ENCODE data around the gene SLC34A1.
"Not testable (repeated sequence)": the region's sequence is repeated elsewhere in the genome, so short reads cannot be mapped to it uniquely, and the experiment has no call there.

Gene SLC34A1

DNA sequence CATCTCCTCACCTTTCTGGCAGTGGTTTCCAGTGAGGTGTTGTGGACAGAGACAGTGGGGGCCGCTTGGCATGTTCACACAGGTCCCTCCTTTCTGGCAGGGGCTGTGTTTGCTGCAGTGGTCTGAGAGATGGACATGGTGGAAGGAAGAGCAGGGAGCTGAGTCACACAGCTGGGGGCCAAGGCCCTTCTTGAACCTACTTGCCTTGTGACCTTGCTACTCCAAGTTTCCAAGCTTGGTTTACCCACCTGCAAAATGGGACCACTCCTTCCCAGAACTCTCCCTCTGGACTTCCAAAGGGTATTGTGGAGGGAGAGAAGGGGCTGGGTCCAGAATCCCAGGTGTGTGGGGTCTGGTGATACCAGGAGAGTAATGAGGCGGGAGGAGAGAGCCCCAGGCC lies 21.1 kb downstream of the SLC34A1 start:
- DNase-seq: no peak

DNA sequence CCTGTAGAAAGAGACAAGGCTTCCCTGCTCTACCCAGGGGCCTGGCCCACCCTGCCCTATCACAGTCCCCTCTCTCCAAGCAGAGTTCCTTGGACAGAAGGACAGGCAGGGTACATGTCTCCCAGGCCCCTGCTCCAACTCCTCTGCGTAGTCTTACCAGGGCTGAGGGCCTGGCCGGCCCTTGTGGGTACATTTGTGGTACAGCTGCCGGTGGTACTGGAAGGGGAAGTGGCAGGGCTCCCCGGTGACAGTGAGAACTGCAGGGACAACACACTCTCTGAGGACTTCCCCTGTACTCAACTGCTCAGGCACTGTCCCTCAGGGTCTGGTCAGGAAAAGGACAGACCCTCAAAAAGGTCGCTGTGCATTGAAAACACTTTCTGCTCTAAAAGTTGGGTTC lies 21.6 kb downstream of the SLC34A1 start:
- DNase-seq: peak in 2 of 58 donors; percentile 5 to 17

DNA sequence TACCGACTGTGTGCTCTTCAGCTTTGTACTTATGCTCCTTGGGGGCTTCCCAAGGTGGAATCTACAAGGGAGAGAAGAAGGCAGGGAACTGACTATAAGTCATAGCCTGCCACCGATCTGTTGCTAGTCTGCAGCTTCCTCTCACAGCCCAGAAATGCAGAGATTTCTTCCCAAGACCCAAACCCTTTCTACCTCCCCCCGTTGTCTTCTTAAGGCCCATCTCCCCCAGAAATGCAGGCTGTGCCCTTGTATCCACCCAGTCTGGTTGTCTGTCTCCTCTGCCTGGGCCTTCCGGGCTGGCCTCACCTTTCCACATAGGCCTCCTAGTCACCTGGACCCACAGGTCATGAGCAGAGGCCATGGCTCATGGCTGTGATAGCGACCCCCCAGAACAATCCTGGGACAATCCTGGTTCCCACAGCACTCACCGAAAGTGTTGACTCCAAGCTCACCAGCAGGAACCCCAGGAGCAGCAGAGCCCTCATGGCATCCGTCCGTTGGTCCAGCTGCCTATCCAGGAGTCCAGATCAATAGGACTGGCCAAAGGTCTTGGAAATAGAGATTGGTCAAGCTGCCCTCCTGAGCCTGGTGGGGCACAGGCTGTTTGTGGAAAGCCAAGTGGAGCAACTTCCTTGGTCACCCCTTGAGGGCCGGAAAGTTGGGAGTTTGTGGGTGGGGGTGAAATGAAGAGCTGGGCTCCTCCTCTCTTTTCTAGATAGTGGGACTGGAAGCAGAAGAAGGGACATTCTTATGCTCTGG lies 25.0 kb downstream of the SLC34A1 start, which contains the start of gene F12:
Gene F12, minus strand, starts transcription at position 522 of the 759 bp plus-strand sequence. Its CDS starts 37 bp downstream, at position 485.
- DNase-seq: no peak

DNA sequence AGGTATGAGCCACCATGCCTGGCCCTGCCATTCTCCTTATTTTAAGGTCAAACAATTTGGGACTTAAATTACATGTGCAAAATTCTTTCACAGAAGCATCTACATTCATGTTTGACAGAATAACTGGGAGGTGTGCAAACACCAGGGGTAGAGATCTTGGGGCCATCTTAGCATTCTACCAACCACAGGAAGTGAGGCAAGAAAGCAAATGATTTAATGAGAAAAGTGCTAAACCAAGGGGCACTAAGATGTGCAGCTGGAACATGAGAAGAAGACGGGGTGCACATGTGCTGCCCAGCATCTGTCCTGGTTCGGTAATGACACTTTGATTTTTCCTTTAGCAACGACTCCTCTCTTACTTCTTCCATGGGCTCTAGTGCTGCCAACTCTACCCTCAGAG lies 26.3 kb downstream of the SLC34A1 start:
- DNase-seq: no peak

DNA sequence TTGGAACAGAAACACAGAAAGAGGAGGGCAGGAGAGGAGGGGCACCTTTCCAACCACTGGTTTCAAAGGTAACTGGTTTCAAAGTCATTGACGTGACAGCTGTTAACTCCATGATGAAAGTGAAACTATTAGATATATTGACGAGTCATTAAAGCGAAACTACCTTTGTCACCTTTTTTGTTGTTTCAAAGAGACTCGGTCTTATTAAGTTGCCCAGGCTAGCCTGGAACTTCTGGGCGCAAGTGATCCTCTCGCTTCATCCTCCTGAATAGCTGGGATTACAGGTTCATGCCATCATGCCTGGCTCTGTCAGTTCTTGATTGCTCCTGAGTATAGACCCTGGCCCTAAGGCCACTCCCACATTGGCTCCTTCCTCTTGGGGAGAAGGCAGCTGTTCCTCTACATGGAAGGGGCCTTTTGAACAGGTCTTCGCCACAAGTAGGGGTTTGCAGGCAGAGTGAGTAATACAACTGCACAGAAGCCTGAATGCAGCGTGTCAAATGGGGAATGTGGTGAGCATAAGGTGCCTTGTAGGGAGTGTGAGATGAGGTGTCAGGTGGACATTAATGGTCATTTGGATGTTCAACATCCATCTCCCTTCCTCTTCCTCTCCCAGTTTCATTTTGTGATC lies 28.5 kb downstream of the SLC34A1 start:
- DNase-seq: no peak

DNA sequence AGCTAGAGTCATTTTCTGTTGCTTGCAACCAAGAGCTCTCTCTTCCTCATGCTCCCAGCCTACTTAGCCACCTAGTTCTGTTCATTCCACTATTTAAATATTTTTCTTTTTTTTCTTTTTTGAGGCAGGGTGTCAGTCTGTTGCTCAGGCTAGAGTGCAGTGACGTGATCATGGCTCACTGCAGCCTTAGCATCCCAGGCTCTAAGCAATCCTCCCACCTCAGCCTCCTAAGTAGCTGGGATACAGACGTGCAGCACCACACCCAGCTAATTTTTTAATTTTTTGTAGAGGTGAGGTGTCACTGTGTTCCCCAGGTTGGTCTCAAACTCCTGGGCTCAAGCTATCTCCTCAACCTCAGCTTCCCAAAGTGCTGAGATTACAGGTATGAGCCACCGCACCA lies 30.2 kb downstream of the SLC34A1 start:
- no peak for DNase-seq

DNA sequence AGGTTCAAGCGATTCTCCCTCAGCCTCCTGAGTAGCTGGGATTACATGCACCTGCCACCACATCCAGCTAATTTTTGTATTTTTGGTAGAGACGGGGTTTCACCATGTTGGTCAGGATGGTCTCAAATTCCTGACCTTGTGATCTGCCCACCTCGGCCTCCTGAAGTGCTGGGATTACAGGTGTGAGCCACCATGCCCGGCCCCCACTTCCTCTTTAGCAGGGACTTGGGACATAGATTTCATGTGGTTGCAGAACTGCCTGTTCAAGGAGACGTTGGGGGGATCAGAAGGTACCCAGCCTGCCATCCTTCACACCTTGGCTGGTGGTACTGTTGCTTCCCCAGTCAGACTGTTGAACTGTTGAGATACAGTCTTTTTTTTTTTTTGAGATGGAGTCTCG lies 32.8 kb downstream of the SLC34A1 start:
- DNase-seq: not testable (repeated sequence)

DNA sequence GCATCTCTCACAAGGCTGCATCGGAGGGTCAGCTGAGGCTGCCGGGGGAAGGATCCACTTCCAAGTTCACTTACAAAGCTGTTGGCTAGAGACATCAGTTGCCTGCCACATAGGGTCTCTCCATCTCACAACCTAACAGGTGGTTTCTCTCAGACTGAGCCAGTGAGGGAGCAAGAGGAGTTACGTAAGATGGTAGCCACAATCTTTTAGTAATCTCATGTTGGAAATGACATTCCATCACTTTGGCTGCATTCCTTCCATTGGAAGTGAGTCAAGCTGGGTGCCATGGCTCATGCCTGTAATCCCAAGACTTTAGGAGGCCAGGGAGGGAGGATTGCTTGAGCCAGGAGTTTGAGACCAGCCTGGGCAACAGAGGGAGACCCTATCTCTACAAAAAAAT lies 34.8 kb downstream of the SLC34A1 start:
- DNase-seq: no peak

DNA sequence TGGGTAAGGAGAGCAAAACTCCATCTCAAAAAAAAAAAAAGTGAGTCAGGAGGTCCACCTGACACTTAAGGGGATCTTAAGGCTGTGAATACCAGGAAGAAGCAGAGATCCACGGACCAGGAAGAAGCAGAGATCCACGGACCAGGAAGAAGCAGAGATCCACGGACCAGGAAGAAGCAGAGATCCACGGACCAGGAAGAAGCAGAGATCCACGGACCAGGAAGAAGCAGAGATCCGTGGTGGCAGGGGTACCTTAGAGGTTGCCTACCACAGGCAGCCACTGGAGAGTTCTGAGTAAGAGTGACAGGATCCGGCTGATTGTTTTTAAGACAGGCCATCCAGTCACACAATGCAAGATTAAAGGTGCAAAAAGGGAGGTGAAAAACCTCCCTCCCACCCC lies 36.2 kb downstream of the SLC34A1 start:
- DNase-seq: not testable (repeated sequence)

DNA sequence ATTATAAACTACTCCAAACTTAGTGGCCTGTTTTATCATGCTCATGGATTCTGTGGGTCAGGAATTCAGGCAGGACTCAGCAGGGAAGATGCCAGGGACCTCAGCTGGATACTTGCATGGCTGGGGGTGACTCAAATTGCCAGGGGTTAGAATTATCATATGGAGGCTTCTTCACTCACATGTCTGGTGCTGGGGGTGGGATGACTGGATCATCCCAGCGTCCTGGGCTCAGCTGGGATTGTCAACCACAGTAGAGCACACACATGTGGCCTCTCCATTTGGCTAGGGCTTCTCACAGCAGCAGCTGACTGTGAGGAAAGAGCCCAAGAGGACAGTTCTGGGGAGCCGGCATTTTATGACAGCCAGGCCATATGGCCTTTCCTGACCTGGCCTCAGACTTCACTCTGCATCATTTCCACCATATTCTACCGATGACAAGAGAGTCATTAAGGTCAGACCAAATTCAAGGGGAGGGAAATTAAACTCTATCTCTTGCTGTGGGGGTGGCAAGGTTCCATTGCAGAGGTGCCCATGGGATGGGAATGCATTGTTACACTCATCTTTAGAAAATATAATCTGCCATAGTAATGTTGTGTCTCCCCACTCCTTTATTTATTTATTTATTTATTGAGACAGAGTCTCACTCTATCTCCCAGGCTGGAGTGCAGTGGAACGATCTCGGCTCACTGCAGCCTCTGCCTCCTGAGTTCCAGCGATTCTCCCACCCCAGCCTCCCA lies 37.0 kb downstream of the SLC34A1 start:
- no peak for DNase-seq

DNA sequence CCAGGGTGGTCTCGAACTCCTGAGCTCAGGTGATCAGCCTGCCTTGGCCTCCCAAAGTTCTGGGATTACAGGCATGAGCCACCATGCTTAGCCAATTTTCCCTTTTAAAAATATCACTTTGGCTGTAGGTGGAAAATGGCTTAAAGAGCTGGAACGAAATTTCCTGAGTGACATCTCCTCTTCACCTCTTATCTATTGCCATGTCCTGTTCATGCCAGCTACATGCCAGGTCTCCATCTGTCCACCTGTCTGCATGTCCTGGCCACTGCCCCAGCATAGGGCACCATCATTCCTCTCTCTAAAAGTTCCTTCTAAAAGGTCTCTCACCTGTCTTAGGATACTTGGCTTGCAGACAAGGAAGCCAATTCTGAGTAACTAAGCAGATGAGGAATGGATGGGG lies 39.4 kb downstream of the SLC34A1 start:
- DNase-seq: no peak

DNA sequence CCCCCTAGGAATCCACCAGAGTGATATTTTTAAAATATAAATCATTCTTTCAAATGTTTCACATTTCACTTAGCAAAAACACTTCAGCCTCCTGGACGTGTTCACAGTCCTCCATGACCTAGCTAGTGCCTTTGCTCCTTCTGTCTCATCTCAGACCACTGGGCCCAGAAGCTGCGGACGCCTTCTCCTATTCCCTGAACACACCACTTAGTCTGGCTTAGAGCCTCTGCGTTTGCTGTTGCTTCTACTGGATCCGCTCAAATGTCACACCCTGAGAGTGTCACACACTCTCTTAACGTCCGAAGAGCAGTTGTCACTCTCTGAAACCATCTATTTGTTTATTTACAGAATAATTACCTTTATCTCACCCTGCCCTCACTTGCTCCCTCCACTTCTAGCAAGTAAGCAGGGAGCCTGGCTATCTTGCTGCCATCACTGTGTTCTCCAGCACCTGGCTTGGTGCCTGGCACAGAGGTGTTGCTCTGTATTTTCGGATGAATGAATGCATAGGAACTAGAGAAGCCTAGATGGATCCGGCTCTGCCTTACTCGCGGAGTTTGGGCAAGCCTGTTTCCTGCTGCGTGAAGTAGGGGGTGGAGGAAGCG lies 41.1 kb downstream of the SLC34A1 start:
- peak in 2 of 58 donors; percentile 60 to 73 for DNase-seq

DNA sequence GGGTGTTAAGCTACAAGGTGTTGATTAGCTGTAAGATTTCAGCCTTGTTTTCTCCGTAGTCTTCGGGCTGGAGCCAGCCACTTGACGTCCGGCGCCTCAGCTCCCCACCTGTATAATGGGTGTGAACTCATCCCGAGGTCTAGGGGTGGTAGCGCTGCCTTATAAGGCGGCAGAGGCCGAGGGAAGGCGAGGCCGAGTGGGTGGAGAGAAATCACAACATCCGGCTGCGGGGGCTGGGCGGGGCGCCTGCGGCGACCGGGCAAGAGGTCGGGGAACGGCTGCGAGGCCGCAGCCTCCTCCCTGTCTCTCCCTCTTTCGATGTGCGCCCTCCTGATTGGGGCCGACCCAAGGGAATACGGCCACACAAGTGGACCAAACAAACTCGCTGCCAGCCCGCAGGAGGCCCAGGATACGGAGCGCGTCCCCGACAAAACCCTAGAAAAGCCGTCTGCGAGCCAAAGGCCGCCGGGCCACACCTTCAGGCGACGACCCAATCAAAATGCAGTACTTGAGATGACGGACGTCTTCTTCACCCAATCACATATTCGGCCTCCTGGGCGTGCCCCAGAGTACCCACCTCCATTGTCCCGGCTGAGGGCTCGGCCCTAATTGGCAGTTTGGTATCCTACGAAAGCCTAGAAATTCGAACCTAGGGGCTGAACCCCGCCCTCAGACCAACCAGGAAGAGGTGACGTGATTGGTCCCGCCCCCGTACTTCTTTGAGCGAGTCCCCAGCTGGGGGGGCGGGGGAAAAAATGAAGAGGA lies 41.7 kb downstream of the SLC34A1 start:
- peak; percentile 90 to 100 (median 99) for DNase-seq

DNA sequence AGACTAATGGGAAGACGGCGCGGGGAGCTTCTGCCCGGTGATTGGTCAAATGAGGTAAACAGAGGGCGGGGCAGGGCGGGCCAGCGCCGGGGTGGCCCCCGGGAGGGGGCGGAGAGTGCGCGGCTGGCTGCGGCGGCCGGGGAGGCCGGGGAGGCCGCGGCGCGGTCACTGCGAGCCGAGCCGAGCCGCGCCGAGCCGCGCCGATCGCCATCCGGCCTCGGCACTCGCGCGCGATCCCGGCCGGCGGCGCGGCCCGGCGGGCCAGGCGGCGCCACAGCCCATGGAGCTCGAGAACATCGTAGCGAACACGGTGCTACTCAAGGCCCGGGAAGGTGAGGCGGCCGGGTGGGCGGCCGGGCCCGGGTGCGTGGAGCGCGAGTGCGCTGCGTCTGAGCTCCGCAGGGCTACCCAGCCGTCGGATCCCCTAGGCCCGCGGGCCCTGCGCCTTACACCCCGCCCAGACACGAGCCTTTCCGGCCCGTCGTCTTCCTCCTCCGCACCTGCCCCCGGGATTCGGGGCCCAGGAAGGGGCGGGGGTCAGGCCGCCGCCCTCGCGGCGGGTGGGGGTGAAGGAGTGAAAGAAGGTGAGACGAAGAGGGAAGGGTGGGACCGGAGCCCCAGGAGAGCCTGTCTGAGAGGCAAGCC lies 42.5 kb downstream of the SLC34A1 start, which contains the start of gene GRK6:
Gene GRK6, plus strand, starts transcription at position 111 of the 645 bp plus-strand sequence. Its CDS starts 170 bp downstream, at position 281.
- peak in 6 of 58 donors; percentile 51 to 68 (median 58) for DNase-seq

DNA sequence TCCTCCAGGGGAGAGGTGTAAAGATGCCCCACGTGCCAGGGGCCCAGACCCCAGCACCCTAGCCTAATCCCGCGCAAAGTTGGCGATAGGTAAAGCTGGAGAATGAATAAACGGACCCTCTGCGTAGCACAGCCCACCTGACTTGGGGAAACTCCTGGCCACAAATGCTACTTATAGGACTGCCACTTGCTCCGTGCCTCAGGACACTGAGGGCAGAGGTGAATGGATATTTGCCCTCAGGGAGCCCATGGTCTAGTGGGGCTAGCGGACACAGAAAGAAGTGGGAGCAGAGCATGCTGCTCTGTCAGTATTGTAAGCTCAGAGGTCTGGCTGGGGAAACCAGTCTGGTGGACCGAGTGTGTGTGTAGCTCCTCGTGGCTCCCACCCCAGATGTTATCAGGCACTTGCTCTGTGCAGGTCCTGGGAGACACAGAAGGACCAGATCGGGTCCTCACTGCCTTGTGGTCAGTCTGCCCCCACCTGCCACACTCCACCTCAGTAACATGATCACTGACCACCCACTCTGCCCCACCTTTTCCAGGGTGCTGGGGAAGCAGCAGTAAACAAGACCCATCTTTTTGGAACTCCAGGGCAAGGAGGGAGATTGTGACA lies 43.1 kb downstream of the SLC34A1 start:
- peak in 1 of 58 donors; percentile 16 for DNase-seq

DNA sequence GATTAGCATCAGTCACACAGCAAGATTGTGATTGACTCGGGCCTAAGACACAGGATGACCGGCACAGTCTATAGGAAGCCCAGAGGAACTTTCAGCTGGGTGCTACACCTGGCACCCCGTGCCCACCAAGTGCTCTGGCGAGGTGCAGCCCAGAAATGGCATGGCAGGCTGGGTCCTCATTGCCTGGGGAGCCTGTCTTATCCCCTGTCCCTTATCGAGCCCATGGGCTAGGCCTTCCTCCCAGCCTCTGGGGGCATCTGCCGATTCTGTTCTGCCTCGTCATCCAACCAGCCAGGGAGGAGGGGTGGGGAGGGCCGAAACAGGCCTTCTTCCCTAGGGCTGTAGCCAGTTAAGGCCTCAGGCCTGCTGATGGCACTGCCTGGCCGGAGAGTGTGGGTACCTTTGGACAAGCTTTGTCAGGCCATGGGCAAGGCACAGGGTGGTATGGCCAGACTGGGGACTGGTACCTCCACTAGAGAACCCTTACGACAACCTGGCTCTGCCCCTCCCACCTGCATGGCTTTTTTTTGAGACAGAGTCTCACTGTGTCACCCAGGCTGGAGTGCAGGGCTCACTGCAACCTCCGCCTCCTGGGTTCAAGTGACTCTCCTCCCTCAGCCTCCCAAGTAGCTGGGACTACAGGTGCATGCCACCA lies 43.8 kb downstream of the SLC34A1 start:
- peak in 1 of 58 donors; percentile 18 for DNase-seq

DNA sequence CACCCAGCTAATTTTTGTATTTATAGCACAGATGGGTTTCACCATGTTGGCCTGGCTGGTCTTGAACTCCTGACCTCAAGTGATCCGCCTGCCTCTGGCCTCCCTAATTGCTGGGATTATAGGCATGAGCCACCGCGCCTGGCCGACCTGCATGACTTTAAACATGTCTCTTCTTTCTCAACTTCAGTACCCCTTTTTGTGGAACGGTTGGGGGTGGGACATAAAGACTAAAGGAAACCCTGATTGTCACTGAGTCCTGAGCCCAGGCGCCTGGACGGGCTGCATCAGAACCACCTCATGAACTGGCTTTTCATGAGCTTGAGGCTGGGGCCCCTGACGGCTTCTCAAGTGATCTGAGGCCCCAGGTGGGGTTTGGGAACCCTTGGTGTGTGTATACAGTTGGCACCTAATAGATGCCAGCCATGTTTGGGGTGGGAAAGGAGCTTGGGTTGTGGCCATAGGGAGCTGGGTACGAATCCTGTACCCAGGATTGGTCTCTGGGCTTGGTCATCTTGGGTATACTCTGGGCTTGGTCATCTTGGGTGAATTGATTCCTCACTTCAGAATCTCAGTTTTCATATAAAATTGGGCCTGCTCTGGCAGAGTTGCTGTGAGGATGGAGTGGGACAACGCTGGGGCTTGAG lies 44.5 kb downstream of the SLC34A1 start:
- DNase-seq: no peak

DNA sequence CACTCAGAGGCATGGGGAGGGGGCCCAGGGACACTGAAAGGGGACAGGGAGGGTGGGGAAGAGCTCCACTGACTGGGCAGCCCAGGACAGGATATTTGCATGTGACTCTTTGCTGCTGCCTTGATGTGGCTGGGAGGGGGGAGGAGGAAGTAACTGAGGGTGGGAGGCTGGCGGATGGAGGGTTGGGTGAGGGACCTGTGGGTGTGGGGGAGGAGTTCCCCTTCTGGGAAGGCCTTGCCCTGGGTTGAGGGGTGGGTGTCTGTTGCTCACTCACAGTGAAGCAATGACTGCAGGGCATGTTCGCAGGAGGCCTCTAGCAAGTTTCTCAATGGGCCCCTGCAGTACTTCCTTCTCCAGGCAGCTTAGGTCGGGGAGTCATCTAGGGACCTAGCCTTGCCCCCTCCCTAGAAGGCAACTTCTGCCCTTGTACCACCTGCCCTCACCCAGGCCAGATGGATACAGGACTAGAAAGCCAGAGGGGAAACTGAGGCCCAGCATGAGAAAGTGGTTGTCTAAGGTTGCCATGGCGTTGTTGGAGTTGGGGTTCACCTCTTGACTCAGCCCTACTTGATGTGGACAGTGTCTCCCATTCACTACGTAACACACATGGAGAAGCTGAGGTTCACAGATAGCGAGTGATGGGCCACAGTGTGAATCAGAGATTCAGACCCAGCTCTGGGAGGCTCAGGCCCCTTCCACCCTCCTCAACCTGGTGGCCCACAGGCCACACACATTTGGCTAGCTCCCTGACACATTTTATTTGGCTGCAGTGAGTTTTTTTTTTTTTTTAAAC lies 45.2 kb downstream of the SLC34A1 start:
- DNase-seq: peak in 7 of 58 donors; percentile 24 to 57 (median 44)

All from anterior cingulate cortex (tissue), 58 donors.